Measurements from ENCODE around the gene LDLRAD3.

GRCh38 chr11:36224209-36224882, 280.5 kb downstream of the LDLRAD3 start:
- no peak for TF ChIP-seq CTCF (conservative IDR thresholded peaks at IDR 0.05 in 1 of 2, IDR thresholded peaks at IDR 0.05 in 1 of 2; ENCODE audit: extremely low read depth in 1 of 2, insufficient read depth in 1 of 2, low read depth in 1 of 2, low read length in 2 of 2)
- TF ChIP-seq EZH2 (IDR thresholded peaks at IDR 0.05; ENCODE audit: borderline replicate concordance, low read length), result no peak

All from mammary epithelial cell (primary cell).